ENCODE measurements around the gene ING2. TPM values are rescaled to one million over a fixed set of nuclear protein-coding genes. Genes with fewer than 3 reads are reported as not detected.
"Not testable (repeated sequence)": the region's sequence is repeated elsewhere in the genome, so short reads cannot be mapped to it uniquely, and the experiment has no call there.

ING2 gene, protein sequence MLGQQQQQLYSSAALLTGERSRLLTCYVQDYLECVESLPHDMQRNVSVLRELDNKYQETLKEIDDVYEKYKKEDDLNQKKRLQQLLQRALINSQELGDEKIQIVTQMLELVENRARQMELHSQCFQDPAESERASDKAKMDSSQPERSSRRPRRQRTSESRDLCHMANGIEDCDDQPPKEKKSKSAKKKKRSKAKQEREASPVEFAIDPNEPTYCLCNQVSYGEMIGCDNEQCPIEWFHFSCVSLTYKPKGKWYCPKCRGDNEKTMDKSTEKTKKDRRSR
- total RNA-seq: 27.1 TPM

DNA sequence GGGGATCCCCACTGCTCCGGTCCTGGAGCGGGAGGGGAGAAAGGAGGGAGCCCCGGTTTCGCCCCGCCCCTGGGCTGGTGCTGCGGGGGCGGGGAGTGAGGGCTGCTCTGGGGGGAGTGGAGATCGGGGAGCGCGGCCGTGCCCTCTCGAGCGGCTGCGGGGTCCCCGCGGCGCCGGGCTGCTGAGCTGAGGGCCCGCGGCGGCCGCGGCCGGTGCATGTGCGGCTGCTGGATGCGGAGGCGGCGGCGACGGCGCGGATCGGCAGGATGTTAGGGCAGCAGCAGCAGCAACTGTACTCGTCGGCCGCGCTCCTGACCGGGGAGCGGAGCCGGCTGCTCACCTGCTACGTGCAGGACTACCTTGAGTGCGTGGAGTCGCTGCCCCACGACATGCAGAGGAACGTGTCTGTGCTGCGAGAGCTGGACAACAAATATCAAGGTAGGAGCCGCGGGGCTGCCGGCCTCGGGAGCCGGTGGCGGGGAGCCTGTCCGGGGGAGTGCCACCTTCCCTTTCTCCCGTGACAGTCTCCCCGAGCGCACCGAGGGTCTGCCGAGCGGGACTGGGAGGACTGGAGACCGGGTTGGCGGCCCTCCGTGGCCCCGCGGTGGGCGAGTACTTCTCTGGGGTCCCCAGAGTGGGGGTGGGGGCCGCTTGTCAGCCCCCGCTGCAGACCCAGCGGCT lies at the start of gene ING2:
ING2 (plus strand) TSS at position 129 of the 681 bp plus-strand sequence; CDS start at position 267, 138 bp downstream.
- peak; percentile 92 for DNase-seq

DNA sequence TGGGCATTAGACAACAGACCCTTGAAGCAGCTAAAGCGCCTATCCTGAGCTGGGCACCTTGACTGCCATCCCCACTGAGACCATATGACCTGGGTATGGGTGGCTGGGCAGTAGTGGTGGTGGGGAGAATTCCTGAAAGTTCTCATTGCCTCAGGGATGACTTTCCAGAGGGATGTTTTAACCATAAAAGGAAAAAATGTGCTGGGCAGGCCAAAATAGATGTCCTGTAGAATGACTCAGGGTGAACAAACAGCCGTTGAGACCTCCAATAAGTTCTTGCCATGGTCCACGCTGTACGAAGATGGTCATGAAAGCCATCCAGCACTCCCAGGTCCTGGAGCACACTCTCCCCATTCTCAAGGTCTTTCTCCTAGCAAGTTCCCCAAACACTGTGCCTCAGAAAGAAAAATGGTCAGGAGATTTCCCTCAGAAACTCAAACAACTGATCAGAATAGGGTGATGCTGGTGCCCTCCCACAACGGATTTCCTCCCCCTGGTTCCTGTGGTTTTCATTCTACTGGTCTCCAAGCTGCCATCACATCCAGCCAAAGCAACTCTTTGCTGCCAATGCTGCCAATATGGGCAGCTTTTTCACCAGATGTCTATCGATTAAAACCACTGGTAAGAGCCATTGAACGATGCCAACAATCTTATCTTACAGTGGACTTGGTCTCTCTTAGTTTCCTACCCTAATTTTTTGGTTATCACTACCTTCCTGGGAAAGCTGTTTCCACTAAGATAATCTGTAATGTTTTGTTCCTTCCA lies 49.2 kb upstream of the ING2 start:
- no peak for DNase-seq

DNA sequence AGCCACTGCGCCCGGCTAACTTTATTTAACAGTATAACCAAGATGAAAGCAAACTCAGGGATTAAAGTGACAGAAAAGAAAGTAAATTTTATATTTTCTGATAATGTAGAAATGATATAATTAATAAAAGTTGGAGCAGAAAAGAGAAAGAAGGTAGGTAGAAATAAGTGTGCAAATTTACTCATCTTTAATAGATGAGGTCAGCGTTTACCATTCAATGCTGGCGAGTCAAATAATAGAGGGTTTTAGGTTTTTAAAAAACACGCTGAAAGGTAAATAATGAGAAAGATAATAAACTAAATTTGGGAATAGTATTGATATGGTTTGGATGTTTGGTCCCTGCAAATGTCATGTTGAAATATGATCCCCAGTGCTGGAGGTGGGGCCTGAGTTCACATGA lies 46.9 kb upstream of the ING2 start:
- DNase-seq: no peak

DNA sequence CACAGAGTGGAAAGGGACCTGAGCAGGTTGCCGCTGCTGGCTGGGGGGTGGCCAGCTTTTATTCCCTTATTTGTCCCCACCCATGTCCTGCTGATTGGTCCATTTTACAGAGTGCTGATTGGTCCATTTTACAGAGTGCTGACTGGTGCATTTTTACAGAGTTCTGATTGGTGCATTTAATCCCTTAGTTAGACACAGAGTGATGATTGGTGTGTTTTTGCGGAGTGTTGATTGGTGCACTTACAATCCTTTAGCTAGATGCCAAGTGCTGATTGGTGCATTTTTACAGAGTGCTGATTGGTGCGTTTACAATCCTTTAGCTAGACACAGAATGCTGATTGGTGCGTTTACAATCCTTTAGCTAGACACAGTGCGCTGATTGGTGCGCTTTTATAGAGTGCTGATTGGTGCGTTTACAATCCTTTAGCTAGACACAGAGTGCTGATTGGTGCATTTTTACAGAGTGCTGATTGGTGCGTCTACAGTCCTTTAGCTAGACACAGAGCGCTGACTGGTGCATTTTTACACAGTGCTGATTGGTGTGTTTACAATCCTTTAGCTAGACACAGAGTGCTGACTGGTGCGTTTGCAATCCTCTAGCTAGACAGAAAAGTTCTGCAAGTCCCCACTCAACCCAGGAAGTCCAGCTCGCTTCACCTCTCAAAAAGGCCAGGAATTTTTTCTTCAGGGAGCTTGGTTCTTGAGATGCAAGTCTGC lies 40.8 kb upstream of the ING2 start:
- DNase-seq: not testable (repeated sequence)

DNA sequence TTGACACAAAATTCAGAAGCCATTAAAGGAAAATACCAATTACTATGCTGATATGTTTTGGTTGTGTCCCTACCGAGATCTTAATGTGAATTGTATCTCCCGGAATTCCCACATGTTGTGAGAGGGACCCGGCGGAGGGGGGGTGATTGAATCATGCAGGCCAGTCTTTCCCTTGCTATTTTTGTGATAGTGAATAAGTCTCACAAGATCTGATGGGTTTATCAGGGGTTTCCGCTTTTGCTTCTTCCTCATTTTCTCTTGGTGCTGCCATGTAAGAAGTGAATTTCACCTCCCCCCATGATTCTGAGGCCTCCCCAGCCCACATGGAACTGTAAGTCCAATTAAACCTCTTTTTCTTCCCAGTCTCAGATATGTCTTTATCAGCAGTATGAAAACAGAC lies 39.0 kb upstream of the ING2 start:
- not testable (repeated sequence) for DNase-seq

DNA sequence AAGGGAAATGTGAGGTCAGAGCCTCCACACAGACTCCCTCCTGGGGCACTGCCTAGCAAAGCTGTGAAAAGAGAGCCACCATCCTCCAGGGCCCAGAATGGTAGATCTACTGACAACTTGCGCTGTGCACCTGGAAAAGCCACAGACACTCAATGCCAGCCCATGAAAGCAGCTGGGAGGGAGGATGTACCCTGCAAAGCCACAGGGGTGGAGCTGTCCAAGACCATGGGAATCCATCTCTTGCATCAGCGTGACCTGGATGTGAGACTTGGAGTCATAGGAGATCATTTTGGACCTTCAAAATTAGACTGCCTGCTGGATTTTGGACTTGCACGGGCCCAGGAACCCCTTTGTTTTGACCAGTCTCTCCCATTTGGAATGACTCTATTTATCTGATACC lies 37.6 kb upstream of the ING2 start:
- no peak for DNase-seq

DNA sequence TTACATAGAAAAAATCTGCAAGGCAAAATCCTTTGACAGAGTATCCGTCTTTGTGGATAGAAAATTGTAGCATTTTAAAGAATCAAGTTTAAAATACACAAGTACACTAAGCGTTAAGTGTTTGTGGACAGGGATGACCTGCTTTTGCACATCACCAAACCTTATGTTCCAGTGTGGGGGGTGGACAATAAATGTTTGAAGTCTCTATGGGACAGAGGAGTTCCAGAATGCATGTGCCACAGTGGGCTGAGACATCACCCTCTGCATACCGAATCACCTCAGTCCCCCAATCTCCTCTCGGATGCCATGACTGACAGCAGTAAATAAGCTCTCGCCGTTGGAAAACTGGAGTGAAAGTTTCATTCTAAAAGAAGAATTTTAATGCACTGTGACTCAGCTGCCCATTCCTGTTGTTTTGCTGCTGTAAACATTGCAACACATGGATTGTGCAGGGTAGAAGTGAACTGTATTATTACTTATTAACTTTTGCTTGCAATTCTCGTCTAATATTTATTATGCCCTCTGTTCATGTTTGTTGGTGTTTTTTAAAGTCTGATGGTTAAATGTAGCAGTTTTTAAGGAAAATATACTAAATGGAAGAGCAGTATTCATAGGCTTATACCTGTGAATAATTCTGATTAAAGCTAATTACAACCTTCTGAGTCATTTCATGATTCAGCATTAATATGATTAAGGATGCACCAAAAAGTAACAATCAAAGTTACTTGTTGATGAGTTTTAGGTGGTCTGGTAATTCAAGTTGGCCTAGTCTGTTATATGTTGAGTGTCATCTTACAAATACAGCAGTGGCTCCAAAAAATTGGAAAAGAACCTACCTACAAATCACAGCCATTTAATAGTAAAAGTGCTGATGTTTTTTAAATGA lies 36.4 kb upstream of the ING2 start:
- DNase-seq: no peak

DNA sequence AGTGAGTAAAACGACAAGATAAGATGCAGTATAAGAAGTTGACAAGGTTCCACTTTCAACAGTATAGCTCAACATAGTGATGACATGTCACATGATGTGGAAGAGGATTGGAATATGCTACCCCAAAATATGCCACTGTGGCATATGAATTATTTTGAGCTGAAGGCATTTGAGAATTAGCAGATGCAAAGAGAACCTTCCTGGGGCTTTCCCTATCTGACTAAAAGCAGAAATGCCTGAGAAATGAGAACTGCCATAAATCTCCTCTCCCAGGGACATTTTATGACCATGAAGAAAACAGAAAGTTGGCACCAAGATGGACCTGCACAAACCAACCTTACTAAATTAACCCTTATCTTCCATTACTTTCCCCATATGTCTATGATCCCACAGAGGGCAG lies 35.6 kb upstream of the ING2 start:
- no peak for DNase-seq

DNA sequence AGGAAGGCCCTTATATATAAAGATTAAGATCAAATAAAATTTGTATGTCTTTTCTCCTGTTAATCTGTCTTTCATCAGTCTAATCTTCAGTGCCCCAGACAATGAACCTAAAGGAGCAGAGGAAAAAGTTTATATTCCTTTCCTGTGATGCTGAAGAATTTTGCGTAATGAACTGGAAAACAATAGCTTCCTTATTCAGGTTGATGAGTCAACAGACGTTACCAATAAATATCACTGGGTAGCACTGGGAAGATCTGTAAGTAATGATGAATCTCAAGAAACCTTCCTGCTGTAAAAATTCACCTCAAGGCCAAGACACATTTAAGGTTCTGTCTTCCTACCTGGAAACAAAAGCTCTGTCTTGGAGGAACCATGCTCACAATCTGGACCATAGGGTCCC lies 34.9 kb upstream of the ING2 start:
- DNase-seq: no peak

DNA sequence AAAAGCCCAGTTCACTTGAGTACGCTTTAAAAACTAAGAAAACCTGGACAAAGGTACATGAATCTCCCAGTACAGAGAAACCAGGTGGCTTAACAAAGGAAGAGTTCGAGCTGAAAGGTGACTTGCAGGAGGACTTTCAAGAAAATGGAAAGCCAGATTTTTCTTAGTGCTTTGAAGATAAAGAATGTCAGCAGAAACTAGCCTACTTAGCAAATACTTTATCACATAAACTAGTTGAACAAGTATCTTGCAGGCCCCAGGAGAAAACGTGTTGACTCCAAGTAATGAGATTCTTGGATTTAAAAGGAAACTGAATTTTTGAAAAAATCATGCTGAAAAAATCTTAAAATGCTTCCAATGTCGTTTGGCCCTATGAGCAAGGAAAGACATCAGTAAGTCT lies 34.0 kb upstream of the ING2 start:
- no peak for DNase-seq

DNA sequence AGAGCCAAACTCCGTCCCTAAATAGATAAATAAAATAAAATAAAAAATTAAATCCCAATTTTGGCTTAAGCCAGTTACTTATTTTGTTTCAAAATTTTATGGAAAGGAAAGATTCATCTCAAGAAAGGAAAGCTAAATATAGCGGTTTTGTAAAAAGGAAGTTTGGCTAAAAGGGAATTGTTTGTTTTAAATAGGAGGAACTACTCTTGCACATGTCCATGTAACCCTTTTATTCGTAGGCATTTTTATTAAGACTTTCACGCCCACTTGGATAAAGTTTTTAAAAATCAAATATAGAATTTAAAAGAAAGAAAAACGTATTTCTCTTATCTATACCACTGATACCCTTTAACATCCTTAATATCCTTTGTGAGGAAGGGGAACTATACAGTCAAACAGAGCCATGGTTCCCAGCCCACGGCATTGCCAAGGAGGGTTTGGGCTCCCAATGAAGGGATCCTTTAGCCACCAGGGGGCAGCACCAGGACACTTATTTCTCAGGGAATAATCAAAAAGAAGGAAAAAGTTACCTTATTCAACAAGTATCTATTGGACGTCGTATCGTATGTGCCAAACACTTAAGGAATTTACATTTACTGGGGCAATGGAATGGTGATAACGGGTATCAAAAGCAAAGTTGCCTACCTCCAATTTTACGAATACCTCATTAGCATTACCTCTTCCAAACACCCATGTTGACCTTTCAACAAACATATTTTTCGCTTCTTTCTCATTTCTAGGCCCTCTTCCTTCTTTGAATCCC lies 32.7 kb upstream of the ING2 start:
- DNase-seq: peak; percentile 93

DNA sequence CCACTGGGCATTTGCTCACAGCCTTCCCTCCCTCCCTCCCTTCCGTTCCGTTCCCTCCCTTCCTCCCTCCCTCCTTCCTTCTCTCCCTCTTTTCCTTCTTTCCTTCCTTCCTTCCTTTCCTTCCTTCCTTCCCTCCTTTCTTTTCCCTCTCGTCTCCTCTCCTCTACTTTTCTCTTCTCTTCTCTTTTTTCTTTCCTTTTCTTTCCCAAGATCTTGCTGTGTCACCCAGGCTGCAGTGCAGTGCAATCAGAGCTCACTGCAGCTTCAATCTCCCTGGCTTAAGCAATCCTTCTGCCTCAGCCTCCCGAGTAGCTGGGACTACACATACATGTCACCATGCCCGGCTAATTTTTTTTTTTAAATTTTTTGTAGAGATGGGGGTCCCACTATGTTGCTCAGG lies 26.7 kb upstream of the ING2 start:
- no peak for DNase-seq

DNA sequence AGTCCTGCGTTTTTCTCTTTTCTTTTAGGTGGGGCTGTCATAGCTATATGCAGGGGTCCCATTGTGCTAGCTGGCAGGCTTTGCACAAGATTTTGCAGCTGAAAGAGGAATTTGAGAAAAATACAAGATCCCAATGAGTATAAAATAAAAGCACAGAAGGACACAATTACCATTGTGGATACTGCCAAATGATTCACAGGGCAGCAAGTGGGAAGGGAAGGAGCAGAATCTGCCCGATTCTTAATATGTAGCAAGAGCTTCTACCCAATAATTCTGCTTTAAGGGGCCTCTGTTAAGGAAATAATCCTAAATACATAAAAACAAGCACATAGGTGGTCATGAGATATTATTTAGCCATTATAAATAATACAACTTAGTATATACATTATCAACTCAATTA lies 25.9 kb upstream of the ING2 start:
- no peak for DNase-seq

DNA sequence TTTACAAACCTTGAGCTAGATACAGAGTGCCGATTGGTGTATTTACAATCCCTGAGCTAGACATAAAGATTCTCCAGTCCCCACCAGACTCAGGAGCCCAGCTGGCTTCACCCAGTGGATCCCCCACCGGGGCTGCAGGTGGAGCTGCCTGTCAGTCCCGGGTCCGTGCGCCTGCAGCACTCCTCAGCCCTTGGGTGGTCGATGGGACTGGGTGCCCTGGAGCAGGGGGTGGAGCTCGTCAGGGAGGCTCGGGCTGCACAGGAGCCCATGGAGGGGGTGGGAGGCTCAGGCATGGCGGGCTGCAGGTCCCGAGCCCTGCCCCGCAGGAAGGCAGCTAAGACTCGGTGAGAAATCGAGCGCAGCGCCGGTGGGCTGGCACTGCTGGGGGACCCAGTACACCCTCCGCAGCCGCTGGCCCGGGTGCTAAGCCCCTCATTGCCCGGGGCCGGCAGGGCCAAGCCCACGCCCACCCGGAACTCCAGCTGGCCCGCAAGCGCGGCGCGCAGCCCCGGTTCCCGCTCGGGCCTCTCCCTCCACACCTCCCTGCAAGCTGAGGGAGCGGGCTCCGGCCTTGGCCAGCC lies 22.3 kb upstream of the ING2 start:
- not testable (repeated sequence) for DNase-seq

DNA sequence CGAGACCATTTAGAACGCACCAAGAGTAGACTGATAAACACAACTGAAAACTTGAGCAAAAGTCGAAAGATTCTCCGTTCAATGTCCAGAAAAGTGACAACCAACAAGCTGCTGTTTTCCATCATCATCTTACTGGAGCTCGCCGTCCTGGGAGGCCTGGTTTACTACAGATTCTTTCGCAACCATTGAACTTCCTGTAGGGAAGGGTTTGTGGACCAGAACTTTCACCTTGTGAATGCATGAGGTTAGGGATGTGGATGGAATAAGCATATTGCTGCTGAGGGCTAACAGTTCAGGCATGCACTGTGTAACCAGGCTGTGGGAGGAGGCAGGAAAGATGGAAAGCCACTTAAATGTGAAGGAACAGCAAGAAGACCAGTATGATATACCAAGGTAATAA lies 20.9 kb upstream of the ING2 start:
- DNase-seq: no peak

DNA sequence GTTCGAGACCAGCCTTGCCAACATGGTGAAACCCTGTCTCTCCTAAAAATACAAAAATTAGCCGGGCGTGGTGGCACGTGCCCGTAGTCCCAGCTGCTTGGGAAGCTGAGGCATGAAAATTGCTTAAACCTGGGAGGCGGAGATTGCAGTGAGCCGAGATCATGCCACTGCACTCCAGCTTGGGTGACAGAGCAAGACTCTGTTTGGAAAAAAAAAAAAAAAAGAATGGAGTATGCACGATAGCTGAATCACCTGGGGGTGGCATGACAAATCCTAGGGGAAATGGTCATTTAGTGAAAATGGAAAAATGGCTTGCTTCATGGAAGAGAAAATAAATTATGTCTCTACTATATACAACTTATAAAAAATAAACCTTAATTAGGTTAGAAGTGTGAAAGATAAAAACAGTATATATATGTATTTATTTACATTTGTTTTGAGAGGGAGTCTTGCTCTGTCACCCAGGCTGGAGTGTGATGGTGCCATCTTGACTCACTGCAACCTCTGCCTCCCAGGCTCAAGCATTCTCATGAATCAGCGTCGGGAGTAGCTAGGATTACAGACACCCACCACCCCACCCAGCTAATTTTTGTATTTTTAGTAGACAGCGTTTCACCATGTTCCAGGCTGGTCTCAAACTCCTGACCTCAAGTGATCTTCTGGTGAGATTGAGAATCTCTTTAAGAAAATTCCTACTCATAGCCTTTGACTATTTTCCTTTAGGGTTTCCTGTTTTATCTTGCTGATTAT lies 19.3 kb upstream of the ING2 start:
- no peak for DNase-seq

DNA sequence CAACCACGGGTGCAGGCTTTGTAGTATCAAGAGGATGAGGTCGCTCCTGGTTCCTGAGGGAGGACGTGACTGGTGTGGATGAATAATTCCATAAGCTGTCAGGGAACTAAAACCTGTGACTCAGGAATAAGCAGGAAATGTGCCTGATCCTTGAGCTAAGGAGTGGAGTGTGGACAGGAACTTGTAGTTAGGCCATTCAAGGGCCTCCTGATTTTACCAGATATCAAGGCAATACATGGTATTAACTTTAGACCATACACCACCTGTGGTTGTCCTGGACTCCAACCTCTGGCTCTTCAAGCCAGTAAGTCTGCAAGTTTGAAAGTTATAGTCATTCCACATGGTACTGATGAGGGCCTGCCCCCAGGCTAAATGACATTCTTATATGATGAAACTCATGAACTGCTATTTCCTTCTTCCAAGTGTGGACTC lies 12.1 kb upstream of the ING2 start:
- DNase-seq: no peak

DNA sequence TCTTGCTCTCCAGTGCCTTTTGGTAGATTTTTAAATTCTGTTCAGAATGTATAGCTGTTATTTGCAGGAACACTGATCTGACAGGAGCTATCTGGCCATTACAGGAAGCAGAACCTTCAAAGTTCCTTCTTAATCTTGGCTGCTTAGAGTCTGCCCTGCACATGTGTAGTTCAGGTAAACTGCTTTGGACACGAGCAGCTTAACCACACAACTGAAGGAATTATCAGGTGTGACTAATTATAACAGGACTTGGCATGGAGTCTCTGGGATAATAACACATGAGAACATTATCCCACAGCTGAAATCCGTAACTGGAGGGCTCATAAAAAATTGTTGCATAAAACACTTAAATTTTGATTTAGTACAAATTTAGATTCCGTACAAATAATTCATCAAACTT lies 11.6 kb upstream of the ING2 start:
- DNase-seq: no peak

DNA sequence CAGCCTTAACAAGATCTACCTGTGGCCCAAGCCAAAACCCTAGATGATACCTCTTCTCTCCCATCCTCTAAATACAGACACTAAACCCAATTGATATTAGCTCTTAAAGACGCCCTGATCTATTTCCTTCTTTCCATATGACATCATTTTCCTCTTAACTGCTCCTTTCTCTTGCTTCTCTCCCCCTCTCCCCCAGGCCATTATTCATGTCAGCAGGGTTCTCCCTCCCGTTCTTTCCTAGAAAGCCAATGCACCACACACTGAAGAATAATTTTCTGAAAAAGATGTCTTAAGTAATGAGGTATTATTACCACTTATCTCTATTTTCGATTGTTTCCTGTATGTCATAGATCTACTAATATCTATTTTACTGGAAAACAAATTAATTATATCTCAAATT lies 9.7 kb upstream of the ING2 start:
- no peak for DNase-seq

DNA sequence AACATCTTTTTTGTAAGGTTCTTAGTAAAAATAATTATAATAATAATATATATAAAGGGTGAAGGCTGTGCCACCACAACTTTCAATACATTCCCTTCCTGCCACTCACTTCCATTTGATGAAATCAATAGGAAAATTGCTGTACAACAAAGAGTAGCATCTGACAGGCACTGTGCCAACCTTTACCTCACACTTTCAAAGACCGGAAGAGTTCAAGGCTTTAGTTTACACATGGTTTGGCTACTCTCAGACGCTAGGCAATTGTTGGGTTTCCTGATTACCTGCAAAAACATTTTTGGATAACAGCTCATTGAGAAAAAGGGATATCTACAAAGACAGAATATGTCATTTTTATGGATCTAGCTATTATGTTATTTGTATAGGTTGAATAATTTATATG lies 5.5 kb upstream of the ING2 start:
- DNase-seq: no peak
